GM18873 (cell line): ENCODE measurements around the gene LRP5.

Experiments
- ATAC-seq: cut with Tn5 transposase; IDR thresholded peaks from one replicate; pipeline ENCODE4 v1.9.1; 2021; ENCODE audit warnings: mild to moderate bottlenecking, moderate library complexity, moderate number of reproducible peaks; ENCODE audit not compliant: unreplicated experiment, low FRiP score

Gene LRP5

GRCh38 chr11:68312117-68312779 lies at the start of gene LRP5:
Gene LRP5, plus strand, starts transcription at chr11:68312591. Its CDS starts 124 bp downstream, at chr11:68312715.
- no peak for ATAC-seq

DNA sequence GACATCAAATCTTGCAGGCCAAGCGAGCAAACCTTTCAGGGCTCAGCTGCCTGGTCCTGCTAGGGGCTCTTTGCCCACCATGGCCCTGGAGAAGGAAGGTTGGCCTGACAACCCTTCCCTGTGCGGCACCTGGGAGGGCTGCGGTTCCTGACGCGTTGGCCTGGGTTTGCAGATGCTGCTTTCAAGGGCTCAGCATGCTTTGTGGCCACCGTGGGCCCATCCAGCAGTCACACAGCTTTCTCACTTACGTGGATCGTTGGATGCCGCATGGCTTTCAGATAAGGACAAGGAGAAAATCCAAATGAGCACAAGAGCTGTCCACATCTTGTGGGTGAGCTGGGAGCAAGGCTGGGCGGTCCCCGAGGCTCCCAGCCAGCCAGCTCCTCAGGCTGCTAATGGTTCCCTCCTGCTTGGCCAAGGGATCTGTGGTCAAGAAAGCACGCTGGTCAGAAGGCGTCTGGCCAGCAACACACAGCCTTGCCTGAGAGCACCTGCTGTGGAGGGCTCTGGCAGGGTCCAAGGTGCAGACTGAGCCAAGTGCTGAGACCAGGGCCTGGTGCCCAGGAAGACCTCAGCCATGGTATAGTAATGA lies 48.9 kb upstream of the LRP5 start:
- no peak for ATAC-seq

- ATAC-seq = no peak
These were observed 48.1 kb upstream of the LRP5 start for GRCh38 chr11:68264244-68264643.

DNA sequence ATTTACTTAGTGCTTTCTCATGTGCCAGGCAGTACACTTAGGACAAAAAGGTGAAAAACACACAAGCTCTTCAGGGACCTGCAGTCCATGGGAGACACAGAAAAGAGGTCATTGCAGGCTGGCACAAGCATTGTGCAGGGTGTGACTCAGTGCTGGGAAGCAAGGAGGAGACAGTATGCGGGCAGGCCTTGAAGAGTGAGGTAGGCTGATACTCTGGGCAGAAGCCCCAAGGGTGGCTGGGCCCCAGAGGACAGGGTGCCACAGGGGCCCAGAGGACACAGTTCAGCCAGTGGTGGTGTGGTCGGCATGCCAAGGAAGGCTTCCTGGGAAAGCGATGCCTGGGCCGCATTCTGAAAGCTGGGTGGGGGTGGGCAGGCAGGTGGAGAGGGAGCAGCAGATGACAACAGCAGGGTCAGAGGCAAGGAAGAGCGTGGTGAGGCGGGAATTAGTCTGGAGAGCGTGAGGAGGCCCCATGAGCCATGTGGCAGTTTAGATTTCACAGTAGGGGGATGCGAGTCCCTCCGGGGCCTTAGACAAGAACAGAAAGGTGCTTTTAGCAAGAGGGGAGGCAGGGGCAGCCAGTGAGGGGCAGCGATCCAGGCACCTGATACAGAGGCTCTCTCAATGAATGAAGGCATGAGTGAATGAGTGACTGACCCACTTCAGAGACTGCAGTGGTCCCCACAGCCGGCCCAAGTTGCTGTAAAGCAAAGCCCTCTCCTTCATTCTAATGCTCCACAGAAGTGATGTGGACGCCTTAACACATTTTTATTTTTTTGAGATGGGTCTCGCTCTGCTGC lies 47.5 kb upstream of the LRP5 start:
- no peak for ATAC-seq

DNA sequence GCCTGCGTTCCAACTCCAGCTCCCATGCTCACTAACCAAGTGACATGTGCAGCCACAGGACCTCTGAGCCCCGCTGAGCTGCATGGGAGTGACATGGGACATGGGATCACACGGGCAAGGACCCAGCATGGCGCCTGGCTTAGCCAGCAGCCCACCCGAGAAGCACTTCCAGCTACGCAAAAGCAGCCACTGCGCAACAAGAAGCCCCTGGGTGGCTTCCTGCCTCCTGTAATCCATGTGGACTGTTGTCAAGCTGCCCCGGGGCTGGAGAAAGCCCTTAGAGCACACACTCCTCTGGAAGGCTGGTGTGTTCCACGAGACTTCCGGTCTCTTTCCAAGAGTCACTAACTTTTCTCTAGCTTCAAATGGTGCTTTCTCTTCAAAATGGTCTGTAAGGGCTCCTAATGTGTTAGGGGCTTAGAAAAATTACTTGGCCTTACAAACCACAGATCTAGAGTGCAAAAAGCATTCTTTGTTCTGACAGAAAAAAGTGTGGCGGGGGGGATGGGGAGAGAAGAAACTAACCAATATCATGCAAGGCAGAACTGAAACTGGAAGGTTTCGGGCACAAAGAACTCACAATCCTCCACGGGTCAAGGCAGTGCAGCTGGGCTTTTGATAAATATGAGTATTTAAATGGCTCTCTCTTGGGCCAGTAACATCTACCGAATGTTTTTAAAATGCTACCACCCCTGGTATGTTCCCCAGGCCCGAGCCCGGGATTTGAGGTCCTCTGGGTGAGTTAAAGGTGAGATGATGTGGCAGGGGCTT lies 46.1 kb upstream of the LRP5 start:
- peak; percentile 46 for ATAC-seq

GRCh38 chr11:68266936-68267880 lies 45.2 kb upstream of the LRP5 start:
- ATAC-seq = no peak

DNA sequence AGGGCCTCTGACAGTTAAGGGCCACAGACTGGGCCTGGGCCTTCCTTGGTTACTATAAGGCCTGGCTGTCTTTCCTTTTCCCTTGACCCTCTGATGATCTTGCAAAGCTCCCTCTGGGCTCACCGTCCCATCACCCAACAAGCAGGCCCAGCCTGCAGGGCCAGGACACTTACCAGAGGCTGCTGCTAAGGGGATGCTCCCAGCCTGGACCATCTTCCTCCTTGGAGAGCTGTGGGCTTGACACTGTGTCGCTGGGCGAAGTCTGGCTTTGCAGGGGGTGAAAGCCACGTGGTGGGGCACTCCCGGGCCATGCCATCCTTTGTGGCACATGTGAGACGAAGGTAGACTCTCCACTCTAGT lies 44.5 kb upstream of the LRP5 start:
- ATAC-seq = no peak

- no peak for ATAC-seq
These were observed 42.8 kb upstream of the LRP5 start for GRCh38 chr11:68269414-68270081.

DNA sequence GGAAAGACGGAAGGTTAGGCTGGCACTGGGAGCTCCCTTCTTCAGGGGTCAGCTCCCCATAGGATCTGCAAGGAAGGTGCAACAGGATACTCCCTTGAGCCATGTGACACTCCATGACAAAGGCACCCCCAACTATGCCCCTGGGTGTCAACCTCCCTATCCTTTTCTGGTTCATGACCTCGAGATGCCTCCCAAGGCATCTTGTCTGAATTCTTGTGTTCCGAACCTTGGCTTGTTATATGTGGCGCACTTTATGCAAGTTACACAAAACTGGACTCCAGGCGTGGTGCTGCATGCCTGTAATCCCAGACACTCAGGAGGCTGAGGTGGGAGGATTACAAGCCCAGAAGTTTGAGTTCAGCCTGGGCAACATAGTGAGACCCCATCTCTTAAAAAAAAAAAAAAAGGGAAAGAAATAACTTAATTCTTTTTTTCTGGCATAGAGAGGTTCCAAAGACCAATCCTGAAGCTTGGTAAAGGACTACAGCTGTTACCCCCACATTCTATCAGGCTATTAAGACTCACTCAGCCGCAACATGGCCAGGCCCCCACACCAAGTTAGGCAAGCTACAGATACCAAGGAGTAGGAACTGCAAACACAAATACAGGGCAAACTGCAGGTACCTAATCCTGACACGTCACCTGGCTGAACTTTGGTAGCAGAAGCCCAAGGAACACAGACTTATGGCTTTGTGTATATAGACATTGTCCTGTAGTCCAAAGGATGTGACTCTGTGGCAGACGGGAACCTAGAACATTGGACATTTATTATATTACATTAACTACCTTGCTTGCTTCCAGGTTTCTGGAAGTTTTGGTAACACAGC lies 42.0 kb upstream of the LRP5 start:
- ATAC-seq = no peak

DNA sequence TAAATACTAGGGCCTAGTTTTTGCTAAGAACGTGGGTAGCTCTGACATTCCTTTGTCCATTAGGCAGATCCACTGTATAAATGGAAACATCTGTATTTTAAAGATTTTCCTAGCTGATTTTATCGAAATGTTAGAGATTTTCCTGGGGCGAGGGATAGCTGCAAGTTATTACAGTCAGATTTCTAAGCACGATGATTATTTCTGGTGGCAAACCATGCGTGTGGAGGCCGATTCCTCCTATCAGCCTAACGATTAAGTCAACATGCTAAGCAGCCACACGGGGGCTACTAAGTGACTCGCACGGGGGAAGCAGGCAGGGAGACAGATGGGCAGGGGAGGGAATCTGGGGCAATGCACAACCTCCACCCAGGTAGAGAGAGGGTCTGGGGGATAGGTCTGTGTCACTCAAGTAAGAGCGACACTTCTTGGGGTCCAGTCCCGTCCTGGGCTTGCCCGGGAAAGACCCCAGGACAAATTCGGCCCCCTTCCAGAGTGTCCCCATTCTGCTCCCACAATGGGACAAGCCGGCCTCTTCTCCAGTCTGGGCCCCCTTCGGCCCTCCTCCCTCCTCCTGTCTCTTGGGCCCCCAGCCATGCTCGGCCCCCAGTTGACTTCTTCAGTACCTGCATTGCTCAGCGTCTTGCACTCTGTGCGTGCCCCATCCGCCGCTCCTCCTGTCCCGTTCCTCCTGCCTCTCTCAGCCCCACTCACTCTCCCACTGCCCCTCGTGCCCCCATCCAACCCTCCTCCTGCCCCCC lies 41.2 kb upstream of the LRP5 start:
- peak; percentile 14 for ATAC-seq

DNA sequence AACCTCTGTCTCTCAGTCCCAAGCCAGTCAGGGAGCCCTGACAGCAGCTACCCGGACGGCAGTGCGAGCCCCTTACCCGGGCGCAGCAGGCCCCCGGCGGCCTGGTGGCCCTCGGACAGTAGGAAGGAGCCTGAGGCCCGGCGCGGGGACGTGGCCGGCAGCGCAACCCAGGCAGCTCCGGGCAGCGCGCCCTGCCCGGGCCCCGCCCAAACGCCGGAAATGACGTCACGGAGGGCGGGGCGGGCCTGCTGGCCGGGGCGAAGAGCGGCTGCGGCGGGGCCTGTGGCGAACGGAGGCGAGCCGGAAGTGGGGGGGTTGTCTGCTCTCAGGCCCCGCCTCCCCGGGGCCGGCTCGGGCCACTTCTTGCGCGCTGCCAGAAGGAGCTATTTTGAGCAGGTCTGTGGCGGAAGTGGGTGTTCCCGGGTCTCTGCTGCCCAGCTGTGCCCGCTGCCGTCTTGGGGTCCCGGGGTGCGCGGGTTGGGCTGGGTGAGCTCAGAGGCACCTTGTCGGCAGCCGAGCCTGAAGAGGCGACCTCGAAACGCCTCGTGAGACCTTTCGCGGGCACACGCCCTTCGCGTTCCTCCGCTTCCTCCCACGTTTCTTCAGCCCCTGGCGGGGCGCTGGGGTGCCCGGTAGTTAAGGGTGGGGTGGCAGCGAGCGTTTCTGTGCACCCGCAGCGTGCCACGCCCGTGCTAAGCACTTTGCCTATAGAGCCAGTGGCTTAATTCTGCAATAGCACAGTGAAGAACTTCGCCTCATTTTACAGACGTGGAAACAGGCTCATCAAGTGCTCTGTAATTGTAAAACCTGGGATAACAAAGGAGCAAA lies 40.4 kb upstream of the LRP5 start, which contains the start of gene C11orf24:
TSS of gene C11orf24 (minus strand) at position 193 of the 828 bp plus-strand sequence. CDS start 8,206 bp downstream, outside the sequence.
- peak; percentile 67 for ATAC-seq

DNA sequence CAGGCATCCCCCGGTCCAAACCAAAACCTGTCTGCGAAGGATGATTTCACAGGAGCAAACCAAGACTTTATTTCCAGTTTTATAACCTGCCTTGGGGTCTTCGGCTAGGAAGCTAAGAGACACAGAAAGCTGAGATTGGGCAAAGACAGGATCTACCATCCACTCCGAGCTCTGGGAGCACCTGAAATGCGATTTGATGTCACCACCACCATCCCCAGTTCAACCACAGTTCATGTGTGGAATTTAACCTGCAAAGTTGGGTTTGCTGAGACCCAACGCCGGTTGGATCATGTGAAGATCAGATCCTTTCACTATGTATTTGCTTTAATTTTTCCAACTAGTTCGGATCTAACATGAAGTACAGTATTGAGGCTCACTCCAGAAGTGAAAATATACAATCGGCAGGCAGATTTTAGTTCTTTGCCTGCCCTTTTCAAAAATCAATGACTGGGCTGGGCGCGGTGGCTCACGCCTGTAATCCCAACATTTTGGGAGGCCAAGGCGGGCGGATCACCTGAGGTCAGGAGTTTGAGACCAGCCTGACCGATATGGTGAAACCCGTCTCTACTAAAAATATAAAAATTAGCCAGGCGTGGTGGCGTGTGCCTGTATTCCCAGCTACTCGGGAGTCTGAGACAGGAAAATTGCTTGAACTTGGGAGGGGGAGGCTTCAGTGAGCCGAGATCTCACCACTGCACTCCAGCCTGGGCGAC lies 39.2 kb upstream of the LRP5 start:
- no peak for ATAC-seq

GRCh38 chr11:68274306-68274705 lies 38.1 kb upstream of the LRP5 start:
- ATAC-seq = no peak

DNA sequence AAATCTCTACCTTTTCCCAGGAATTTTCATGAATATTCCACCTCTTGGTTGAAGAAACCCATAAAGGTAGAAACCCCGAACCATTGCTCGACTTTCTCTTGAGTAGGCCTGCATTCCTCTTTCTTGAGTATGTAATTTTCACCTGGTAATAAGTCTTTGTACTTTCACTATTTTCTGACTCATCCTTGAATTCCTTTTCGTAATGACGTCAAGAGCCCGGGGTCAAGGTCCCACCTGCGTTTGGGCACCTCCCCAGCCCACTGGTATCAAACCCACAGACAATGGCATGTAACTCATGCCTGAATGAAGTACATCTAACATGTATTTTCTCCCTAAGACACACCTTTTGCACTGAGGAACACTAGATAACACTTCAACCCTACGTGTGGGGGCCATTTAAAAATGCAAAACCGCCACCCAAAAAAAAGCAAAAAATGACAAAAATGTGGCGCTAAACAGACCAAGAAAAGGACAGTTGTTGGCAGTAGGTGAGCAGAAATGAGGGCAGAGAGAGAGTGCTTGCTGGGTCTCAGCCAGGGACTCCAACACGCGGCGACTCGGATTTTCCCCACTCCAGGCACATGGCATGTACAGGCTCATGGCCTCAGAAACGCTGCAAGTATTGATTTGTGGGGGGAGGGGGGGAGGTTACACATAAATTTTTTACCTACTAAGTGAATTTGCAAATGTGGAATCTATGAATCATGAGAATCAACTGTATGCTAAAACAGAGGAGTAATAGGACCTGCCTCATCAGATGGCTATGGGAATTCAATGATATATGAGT lies 36.5 kb upstream of the LRP5 start:
- no peak for ATAC-seq

DNA sequence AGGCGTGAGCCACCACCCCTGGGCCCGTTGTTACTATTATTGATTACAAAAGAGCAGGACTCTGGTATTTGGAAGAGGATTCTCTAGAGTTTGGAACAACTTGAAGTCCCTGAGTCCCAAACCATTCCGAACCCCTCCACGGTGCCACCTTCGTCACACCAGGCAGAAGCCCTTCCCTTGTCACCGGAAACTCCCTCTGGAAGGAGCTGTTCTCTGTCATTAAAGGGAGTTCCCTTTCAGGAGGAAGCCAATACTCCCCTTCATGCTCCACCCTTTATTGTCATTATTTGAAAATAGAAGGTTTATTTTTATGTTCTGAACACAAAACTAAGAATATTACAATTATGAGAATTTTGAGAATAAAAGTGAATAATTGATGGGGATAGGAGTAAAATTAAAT lies 35.5 kb upstream of the LRP5 start:
- no peak for ATAC-seq
